ENCODE measurements around the gene FKBP2. TPM values are rescaled to one million over a fixed set of nuclear protein-coding genes. Genes with fewer than 3 reads are reported as not detected.

FKBP2 gene
- total and polyA plus RNA-seq, 2 of the 13 experiments (the other 11 are each of a cell fraction or from before 2014, with no cell fraction given), result 30.1 to 53.3 TPM

DNA sequence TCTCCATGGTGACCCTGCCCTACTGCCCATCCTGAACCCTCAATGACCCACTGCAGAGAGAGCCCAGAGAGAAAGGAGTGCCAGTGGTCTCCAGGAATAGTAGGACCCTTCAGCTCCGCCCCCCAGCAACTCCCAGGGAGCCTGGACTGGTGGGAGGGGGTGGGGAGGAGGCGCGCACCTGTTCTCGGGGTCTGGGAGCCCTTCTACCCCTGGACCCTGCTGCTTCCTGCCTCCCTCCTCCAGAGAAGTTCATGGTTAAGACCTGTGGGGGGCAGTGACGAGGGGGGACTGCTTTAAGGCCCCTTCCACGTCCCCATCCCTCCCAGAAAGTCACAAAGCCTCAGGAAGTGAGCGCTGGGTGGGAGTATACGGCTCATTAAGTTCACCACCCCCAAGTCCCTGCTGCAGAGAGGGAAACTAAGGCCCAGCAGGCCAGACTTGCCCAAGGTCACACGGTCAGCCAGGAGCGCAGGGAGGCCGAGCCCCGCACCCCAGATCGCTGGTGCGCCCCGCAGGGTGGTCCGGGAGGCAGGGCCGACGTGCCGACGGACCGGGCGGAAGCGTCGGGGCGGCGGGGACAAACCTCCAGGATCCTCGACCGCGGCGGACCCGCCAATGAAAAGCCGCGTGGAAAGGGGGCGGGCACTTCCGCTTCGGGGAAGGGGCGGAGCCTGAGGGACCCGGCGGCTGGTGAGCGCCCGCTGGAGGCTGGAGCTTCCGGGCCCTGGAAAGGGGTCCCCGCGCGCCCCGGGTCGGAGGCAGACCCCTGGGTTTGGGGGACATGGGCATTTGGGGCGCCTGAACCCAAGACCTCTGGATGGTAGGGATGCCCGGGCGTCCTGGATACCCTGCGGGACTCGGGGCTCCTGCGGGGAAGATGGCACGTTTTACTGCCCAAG, 15.0 kb upstream of the FKBP2 start, which contains the start of the genes NUDT22 and TRPT1 (continued):
- TF ChIP-seq, protein P1, sequence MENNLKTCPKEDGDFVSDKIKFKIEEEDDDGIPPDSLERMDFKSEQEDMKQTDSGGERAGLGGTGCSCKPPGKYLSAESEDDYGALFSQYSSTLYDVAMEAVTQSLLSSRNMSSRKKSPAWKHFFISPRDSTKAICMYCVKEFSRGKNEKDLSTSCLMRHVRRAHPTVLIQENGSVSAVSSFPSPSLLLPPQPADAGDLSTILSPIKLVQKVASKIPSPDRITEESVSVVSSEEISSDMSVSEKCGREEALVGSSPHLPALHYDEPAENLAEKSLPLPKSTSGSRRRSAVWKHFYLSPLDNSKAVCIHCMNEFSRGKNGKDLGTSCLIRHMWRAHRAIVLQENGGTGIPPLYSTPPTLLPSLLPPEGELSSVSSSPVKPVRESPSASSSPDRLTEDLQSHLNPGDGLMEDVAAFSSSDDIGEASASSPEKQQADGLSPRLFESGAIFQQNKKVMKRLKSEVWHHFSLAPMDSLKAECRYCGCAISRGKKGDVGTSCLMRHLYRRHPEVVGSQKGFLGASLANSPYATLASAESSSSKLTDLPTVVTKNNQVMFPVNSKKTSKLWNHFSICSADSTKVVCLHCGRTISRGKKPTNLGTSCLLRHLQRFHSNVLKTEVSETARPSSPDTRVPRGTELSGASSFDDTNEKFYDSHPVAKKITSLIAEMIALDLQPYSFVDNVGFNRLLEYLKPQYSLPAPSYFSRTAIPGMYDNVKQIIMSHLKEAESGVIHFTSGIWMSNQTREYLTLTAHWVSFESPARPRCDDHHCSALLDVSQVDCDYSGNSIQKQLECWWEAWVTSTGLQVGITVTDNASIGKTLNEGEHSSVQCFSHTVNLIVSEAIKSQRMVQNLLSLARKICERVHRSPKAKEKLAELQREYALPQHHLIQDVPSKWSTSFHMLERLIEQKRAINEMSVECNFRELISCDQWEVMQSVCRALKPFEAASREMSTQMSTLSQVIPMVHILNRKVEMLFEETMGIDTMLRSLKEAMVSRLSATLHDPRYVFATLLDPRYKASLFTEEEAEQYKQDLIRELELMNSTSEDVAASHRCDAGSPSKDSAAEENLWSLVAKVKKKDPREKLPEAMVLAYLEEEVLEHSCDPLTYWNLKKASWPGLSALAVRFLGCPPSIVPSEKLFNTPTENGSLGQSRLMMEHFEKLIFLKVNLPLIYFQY (CRISPR knock-in tag; IDR thresholded peaks at IDR 0.05; ENCODE audit: borderline replicate concordance), result no peak
- TF ChIP-seq, protein P2, sequence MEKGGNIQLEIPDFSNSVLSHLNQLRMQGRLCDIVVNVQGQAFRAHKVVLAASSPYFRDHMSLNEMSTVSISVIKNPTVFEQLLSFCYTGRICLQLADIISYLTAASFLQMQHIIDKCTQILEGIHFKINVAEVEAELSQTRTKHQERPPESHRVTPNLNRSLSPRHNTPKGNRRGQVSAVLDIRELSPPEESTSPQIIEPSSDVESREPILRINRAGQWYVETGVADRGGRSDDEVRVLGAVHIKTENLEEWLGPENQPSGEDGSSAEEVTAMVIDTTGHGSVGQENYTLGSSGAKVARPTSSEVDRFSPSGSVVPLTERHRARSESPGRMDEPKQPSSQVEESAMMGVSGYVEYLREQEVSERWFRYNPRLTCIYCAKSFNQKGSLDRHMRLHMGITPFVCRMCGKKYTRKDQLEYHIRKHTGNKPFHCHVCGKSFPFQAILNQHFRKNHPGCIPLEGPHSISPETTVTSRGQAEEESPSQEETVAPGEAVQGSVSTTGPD (CRISPR knock-in tag; IDR thresholded peaks at IDR 0.05), result no peak
- TF ChIP-seq ZNF550 (CRISPR knock-in tag; IDR thresholded peaks at IDR 0.05; ENCODE audit: borderline replicate concordance) (peak; percentile 89; the same call in 1 of the 2 replicates), HNRNPK (IDR thresholded peaks at IDR 0.05; ENCODE audit: low read depth, low read length, poor library complexity, severe bottlenecking) (no peak), CHD2 (IDR thresholded peaks at IDR 0.05; ENCODE audit: low read depth, low read length) (no peak), ZNF501 (CRISPR knock-in tag; IDR thresholded peaks at IDR 0.05) (peak; percentile 87), YY1 (IDR thresholded peaks at IDR 0.05; ENCODE audit: insufficient read depth, insufficient replicate concordance, low read depth, low read length) (peak; percentile 50), MYC (CRISPR knock-in tag; IDR thresholded peaks at IDR 0.05; ENCODE audit: borderline replicate concordance) (peak; percentile 71; the same call in 1 of the 2 replicates), RFX3 (CRISPR knock-in tag; IDR thresholded peaks at IDR 0.05) (no peak), ARID2 (CRISPR knock-in tag; IDR thresholded peaks at IDR 0.05; ENCODE audit: borderline replicate concordance) (no peak), ZNF720 (CRISPR knock-in tag; IDR thresholded peaks at IDR 0.05) (no peak), WIZ (CRISPR knock-in tag; IDR thresholded peaks at IDR 0.05) (peak; percentile 28; the same call in 1 of the 2 replicates), GABPA (IDR thresholded peaks at IDR 0.05; ENCODE audit: low read depth, low read length) (no peak), GABPA (CRISPR knock-in tag; IDR thresholded peaks at IDR 0.05; ENCODE audit: low read depth) (peak; percentile 90), ZNF253 (CRISPR knock-in tag; IDR thresholded peaks at IDR 0.05; ENCODE audit: borderline replicate concordance) (no peak), RBM39 (IDR thresholded peaks at IDR 0.05; ENCODE audit: low read depth, low read length, poor library complexity, severe bottlenecking) (no peak)
- TF ChIP-seq, protein P3, sequence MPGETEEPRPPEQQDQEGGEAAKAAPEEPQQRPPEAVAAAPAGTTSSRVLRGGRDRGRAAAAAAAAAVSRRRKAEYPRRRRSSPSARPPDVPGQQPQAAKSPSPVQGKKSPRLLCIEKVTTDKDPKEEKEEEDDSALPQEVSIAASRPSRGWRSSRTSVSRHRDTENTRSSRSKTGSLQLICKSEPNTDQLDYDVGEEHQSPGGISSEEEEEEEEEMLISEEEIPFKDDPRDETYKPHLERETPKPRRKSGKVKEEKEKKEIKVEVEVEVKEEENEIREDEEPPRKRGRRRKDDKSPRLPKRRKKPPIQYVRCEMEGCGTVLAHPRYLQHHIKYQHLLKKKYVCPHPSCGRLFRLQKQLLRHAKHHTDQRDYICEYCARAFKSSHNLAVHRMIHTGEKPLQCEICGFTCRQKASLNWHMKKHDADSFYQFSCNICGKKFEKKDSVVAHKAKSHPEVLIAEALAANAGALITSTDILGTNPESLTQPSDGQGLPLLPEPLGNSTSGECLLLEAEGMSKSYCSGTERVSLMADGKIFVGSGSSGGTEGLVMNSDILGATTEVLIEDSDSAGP (CRISPR knock-in tag; IDR thresholded peaks at IDR 0.05; ENCODE audit: borderline replicate concordance), result peak; percentile 83
- TF ChIP-seq, protein P4, sequence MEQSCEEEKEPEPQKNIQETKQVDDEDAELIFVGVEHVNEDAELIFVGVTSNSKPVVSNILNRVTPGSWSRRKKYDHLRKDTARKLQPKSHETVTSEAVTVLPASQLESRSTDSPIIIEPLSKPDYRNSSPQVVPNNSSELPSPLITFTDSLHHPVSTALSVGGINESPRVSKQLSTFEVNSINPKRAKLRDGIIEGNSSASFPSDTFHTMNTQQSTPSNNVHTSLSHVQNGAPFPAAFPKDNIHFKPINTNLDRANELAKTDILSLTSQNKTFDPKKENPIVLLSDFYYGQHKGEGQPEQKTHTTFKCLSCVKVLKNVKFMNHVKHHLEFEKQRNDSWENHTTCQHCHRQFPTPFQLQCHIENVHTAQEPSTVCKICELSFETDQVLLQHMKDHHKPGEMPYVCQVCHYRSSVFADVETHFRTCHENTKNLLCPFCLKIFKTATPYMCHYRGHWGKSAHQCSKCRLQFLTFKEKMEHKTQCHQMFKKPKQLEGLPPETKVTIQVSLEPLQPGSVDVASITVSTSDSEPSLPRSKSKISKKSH (CRISPR knock-in tag; IDR thresholded peaks at IDR 0.05; ENCODE audit: borderline replicate concordance), result no peak

Data from HepG2 (cell line).